Activated T-helper 1 cell treated with Interleukin-2 at 50 U/mL for 16 hours (primary cell): Measurements from ENCODE around the gene TRAPPC11.

Source experiments
- DNase-seq: peaks from one replicate; pipeline ENCODE4 v3.0.0-alpha.2; 2020; ENCODE audit warnings: low read depth

TRAPPC11 gene

GRCh38 chr4:183637461-183637860 lies 21.6 kb upstream of the TRAPPC11 start:
- no peak for DNase-seq

- DNase-seq: no peak
These were observed 20.7 kb upstream of the TRAPPC11 start for GRCh38 chr4:183638436-183638835.

GRCh38 chr4:183639291-183639690 lies 19.8 kb upstream of the TRAPPC11 start:
- DNase-seq: no peak

- DNase-seq: no peak
These were observed 13.8 kb upstream of the TRAPPC11 start for GRCh38 chr4:183645326-183645725.

- DNase-seq: no peak
These were observed 1.5 kb upstream of the TRAPPC11 start for GRCh38 chr4:183657564-183657963.

GRCh38 chr4:183658362-183659028 lies 598 bp upstream of the TRAPPC11 start:
- no peak for DNase-seq

GRCh38 chr4:183659872-183660242 lies 764 bp downstream of the TRAPPC11 start:
- no peak for DNase-seq

GRCh38 chr4:183666088-183666487 lies 7.0 kb downstream of the TRAPPC11 start:
- no peak for DNase-seq

GRCh38 chr4:183670251-183670650 lies 11.2 kb downstream of the TRAPPC11 start:
- no peak for DNase-seq

GRCh38 chr4:183670960-183671555 lies 12.0 kb downstream of the TRAPPC11 start:
- DNase-seq: no peak

- DNase-seq: no peak
These were observed 15.1 kb downstream of the TRAPPC11 start for GRCh38 chr4:183674153-183674552.

- DNase-seq: no peak
These were observed 16.5 kb downstream of the TRAPPC11 start for GRCh38 chr4:183675625-183676024.

- no peak for DNase-seq
These were observed 22.0 kb downstream of the TRAPPC11 start for GRCh38 chr4:183681119-183681518.

- DNase-seq: no peak
These were observed 27.4 kb downstream of the TRAPPC11 start for GRCh38 chr4:183686461-183686860.

GRCh38 chr4:183688216-183688615 lies 29.1 kb downstream of the TRAPPC11 start:
- no peak for DNase-seq

- no peak for DNase-seq
These were observed 31.9 kb downstream of the TRAPPC11 start for GRCh38 chr4:183691006-183691405.

GRCh38 chr4:183691897-183692296 lies 32.8 kb downstream of the TRAPPC11 start:
- no peak for DNase-seq

- DNase-seq: no peak
These were observed 39.8 kb downstream of the TRAPPC11 start for GRCh38 chr4:183698909-183699308.

GRCh38 chr4:183700407-183700806 lies 41.3 kb downstream of the TRAPPC11 start:
- DNase-seq: no peak

- DNase-seq: no peak
These were observed 43.4 kb downstream of the TRAPPC11 start for GRCh38 chr4:183702492-183702891.

- no peak for DNase-seq
These were observed 55.5 kb downstream of the TRAPPC11 start for GRCh38 chr4:183714626-183715025.

- no peak for DNase-seq
These were observed 57.2 kb downstream of the TRAPPC11 start for GRCh38 chr4:183716302-183716701.

- DNase-seq: no peak
These were observed 59.8 kb downstream of the TRAPPC11 start for GRCh38 chr4:183718876-183719275.
